ENCODE results near the gene CRABP1.
A peak's percentile ranks its signal among the peaks of the same experiment; 100 is the strongest.

Gene CRABP1

GRCh38 chr15:78360367-78360801 lies 20.2 kb downstream of the CRABP1 start:
- ChIA-PET POLR2A (no interaction called here), CTCF (interaction anchor here (1.1 kb wide), 1 partner anchor 43 kb away, joined by 3 read pairs; no protein-coding TSS in a partner anchor)
- no peak overlapping the region for H3K4me3 ChIP-seq (ENCODE audit: low read depth, low read length)

More at GRCh38 chr15:78360367-78360801, 20.2 kb downstream of the CRABP1 start:
- no peaks in the 10 kb centered on the region for H3K9me3 ChIP-seq (ENCODE audit: control insufficient read depth, insufficient read depth, low read depth, low read length)
- no peaks in the 10 kb centered on the region for H3K36me3 ChIP-seq (ENCODE audit: control insufficient read depth in 2 of 2, insufficient read depth in 1 of 2, low read length in 2 of 2)
- H3K4me1 ChIP-seq (ENCODE audit: control insufficient read depth, insufficient read depth, low read length), result no peaks in the 10 kb centered on the region
- TF ChIP-seq ZBTB8A (tag by site-specific recombination; IDR thresholded peaks at IDR 0.05) (peak; percentile 69), ZNF23 (tag by site-specific recombination; IDR thresholded peaks at IDR 0.05; ENCODE audit: borderline replicate concordance) (no peak), ZNF521 (tag by site-specific recombination; IDR thresholded peaks at IDR 0.05) (no peak), ZFP37 (tag by site-specific recombination; IDR thresholded peaks at IDR 0.05) (no peak), ZNF670 (tag by site-specific recombination; IDR thresholded peaks at IDR 0.05; ENCODE audit: low read depth) (no peak), EGR2 (tag by site-specific recombination; IDR thresholded peaks at IDR 0.05; ENCODE audit: low read depth) (no peak), ZBTB6 (tag by site-specific recombination; IDR thresholded peaks at IDR 0.05) (peak; percentile 91; the same call in 1 of the 2 replicates), GLIS1 (tag by site-specific recombination; IDR thresholded peaks at IDR 0.05) (peak; percentile 15; the same call in 1 of the 2 replicates), ZNF548 (tag by site-specific recombination; IDR thresholded peaks at IDR 0.05) (peak; percentile 57; the same call in 1 of the 2 replicates), ZBTB7A (tag by site-specific recombination; IDR thresholded peaks at IDR 0.05; ENCODE audit: low read depth) (no peak), ZBTB21 (tag by site-specific recombination; IDR thresholded peaks at IDR 0.05) (no peak), ZNF645 (tag by site-specific recombination; IDR thresholded peaks at IDR 0.05) (no peak), ZBTB17 (tag by site-specific recombination; IDR thresholded peaks at IDR 0.05) (peak; percentile 61), ZNF473 (tag by site-specific recombination; IDR thresholded peaks at IDR 0.05) (no peak), ZNF513 (tag by site-specific recombination; IDR thresholded peaks at IDR 0.05) (no peak), ZBTB44 (tag by site-specific recombination; IDR thresholded peaks at IDR 0.05) (no peak), ZSCAN5A (tag by site-specific recombination; IDR thresholded peaks at IDR 0.05) (no peak), ZNF449 (tag by site-specific recombination; IDR thresholded peaks at IDR 0.05) (peak; percentile 98)
- H3K27ac ChIP-seq (ENCODE audit: extremely low read depth, low read depth, low read length), result no peak overlapping the region

Data from HEK293 (cell line).